ENCODE measurements around the gene TNPO1. TPM values are rescaled to one million over a fixed set of nuclear protein-coding genes. Genes with fewer than 3 reads are reported as not detected.
"Not testable (repeated sequence)": the region's sequence is repeated elsewhere in the genome, so short reads cannot be mapped to it uniquely, and the experiment has no call there.

Gene TNPO1
- total RNA-seq, 2 donors from 2014 or later, result 107 to 113 TPM

DNA sequence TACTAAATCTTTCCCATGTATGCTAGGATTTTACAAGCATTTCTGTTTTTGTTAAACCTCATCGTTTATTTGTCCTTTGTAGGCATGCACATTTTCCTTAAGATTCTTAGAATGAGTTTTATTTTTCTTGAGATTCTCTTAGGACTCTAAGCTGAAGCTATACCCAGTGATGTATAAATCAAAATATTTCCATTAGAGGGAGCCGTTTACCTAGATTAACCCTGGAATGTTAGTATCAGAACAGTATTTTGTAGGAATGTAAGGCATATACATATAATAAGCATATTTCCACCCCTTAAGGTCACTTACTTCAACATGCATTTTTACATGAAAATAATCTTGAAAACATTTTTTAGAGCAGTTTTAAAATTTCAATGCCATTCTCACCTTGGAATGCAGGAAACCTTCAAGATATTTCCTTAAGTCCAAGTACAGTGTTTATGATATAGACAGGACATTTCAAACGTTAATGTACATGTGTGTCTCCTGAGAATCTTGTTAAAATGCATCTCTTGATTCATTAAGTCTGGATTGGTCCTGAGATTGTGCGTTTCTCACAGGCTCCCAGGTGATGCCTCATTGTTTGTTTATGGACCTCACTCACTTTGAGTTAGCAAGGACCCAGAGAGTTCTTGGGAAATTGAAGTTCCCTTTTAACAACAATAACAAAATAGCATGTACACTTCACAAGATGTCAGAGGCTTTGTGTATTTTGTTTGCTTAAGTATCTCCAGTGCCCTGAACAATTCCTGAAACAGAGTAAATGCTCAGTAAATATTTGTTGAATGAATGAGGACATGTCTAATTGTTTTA lies 104.4 kb downstream of the TNPO1 start:
- no peak for DNase-seq (ENCODE audit: low spot score)
- Histone ChIP-seq H3K4me3 (no peak overlapping the region), H3K36me3 (no peaks in the 10 kb centered on the region), H3K4me1 (replicated peaks) (no peaks in the 10 kb centered on the region), H3K9me3 (no peaks in the 10 kb centered on the region), H3K27me3 (replicated peaks; ENCODE audit: insufficient read depth) (no peaks in the 10 kb centered on the region), H3K27ac (no peak overlapping the region)
- TF ChIP-seq POLR2AphosphoS5 (IDR thresholded peaks at IDR 0.05) (no peak), CTCF (IDR thresholded peaks at IDR 0.05) (peak in 3 of 4 experiments; percentile 11 to 43 (median 35))
- intact Hi-C loops (cut with DNase I), result no loop called here
- WGBS, result 8% methylated on average over 4 of the region's 4 CpGs

GRCh38 chr5:72921886-72922285 lies 105.4 kb downstream of the TNPO1 start:
- intact Hi-C loops (cut with DNase I), result no loop called here
- 87% methylated on average over 2 of the region's 2 CpGs for WGBS
- DNase-seq (ENCODE audit: low spot score), result no peak
- Histone ChIP-seq H3K36me3 (no peaks in the 10 kb centered on the region), H3K4me3 (no peak overlapping the region), H3K27ac (no peak overlapping the region), H3K4me1 (replicated peaks) (no peaks in the 10 kb centered on the region), H3K27me3 (replicated peaks; ENCODE audit: insufficient read depth) (no peaks in the 10 kb centered on the region), H3K9me3 (no peaks in the 10 kb centered on the region)
- TF ChIP-seq CTCF (IDR thresholded peaks at IDR 0.05), result no peak
- TF ChIP-seq POLR2A (IDR thresholded peaks at IDR 0.05), result no peak
- TF ChIP-seq POLR2AphosphoS5 (IDR thresholded peaks at IDR 0.05), result no peak

GRCh38 chr5:72922422-72922821 lies 106.0 kb downstream of the TNPO1 start:
- TF ChIP-seq POLR2AphosphoS5 (IDR thresholded peaks at IDR 0.05) (no peak), CTCF (IDR thresholded peaks at IDR 0.05) (no peak), POLR2A (IDR thresholded peaks at IDR 0.05) (no peak)
- Histone ChIP-seq H3K4me1 (replicated peaks) (no peaks in the 10 kb centered on the region), H3K27ac (no peak overlapping the region), H3K4me3 (no peak overlapping the region), H3K36me3 (no peaks in the 10 kb centered on the region), H3K9me3 (no peaks in the 10 kb centered on the region), H3K27me3 (replicated peaks; ENCODE audit: insufficient read depth) (no peaks in the 10 kb centered on the region)
- intact Hi-C loops (cut with DNase I), result no loop called here
- no peak for DNase-seq (ENCODE audit: low spot score)
- WGBS, result 71% methylated on average over 1 of the region's 1 CpG

DNA sequence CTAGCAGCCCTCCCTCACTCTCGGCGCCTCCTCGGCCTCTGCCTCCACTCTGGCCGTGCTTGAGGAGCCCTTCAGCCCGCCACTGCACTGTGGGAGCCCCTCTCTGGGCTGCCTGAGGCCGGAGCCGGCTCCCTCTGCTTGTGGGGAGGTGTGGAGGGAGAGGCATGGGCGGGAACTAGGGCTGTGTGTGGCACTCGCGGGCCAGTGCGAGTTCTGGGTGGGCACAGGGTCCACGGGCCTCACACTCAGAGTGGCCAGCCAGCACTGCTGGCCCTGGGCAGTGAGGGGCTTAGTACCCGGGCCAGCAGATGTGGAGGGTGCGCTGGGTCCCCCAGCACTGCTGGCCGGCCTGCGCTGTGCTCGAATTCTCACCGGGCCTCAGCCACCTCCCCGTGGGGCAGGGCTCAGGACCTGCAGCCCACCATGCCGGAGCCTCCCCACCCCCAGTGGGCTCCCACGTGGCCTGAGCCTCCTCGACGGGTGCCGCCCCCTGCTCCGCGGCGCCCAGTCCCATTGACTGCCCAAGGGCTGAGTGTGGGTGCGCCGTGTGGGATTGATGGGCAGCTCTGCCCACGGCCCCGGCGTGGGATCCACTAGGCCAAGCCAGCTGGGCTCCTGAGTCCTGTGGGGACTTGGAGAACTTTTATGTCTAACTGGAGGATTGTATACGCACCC lies 109.0 kb downstream of the TNPO1 start:
- TF ChIP-seq POLR2AphosphoS5 (IDR thresholded peaks at IDR 0.05), result no peak
- TF ChIP-seq POLR2A (IDR thresholded peaks at IDR 0.05), result no peak
- no peak for TF ChIP-seq CTCF (IDR thresholded peaks at IDR 0.05)
- H3K4me3 ChIP-seq, result no peak overlapping the region
- DNase-seq (ENCODE audit: low spot score), result no peak
- 92% methylated on average over 33 of the region's 33 CpGs for WGBS
- intact Hi-C loops (cut with DNase I), result no loop called here
- H3K4me1 ChIP-seq (replicated peaks), result no peaks in the 10 kb centered on the region
- no peaks in the 10 kb centered on the region for H3K9me3 ChIP-seq
- no peaks in the 10 kb centered on the region for H3K36me3 ChIP-seq
- H3K27ac ChIP-seq, result no peak overlapping the region
- no peaks in the 10 kb centered on the region for H3K27me3 ChIP-seq (replicated peaks; ENCODE audit: insufficient read depth)

DNA sequence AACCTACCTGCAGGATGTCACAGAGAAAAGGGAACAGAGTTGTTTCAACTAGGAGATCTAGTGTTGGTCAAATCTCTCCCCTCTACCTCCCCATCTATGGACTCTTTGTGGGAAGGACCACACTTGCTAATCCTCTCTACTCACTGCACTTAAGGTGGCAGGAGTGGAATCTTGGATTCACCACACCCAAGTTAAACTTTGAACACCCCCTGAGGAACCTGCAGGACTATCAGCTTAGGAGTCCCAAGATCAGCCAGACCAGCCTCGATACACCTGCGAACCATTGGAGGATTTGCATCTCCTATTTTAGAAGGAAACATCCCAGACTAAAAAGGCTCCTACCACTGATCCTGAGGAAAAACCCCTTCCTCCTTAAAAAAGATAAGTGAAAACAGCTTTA lies 116.2 kb downstream of the TNPO1 start:
- intact Hi-C loops (cut with DNase I); H3K9me3 ChIP-seq; H3K4me1 ChIP-seq (replicated peaks); H3K27me3 ChIP-seq (replicated peaks; ENCODE audit: insufficient read depth); H3K4me3 ChIP-seq; DNase-seq (ENCODE audit: low spot score); H3K36me3 ChIP-seq; H3K27ac ChIP-seq: not testable (repeated sequence)
- WGBS, result 98% methylated on average over 2 of the region's 2 CpGs

- H3K4me1 ChIP-seq (replicated peaks); H3K9me3 ChIP-seq; intact Hi-C loops (cut with DNase I); H3K36me3 ChIP-seq; DNase-seq (ENCODE audit: low spot score); H3K27ac ChIP-seq; H3K27me3 ChIP-seq (replicated peaks; ENCODE audit: insufficient read depth); H3K4me3 ChIP-seq: not testable (repeated sequence)
- WGBS, result 96% methylated on average over 26 of the region's 32 CpGs
Measured at GRCh38 chr5:72934953-72935725, 118.7 kb downstream of the TNPO1 start.
